Measurements from ENCODE around the gene PTBP2. TPM values are rescaled to one million over a fixed set of nuclear protein-coding genes. Genes with fewer than 3 reads are reported as not detected.

PTBP2 gene
- total and polyA plus RNA-seq, 2 donors (not counting 1 experiment from before 2014, with no cell fraction given) = 18.7 to 33.6 TPM

GRCh38 chr1:96747565-96747964 is 26.0 kb downstream of the PTBP2 start:
- DNase-seq (no peak), ATAC-seq (ENCODE audit: low read depth) (no peak)
- Histone ChIP-seq H4K20me1 (ENCODE audit: control insufficient read depth, insufficient read depth, low read length, poor library complexity, severe bottlenecking) (peaks cover 55% of the 10 kb centered on the region), H3K27ac (ENCODE audit: low read length in 2 of 2) (no peak overlapping the region), H3K9ac (ENCODE audit: low read length) (no peak overlapping the region), H3K79me2 (ENCODE audit: control insufficient read depth, insufficient read depth, low read length) (peaks cover 64% of the 10 kb centered on the region), H3K4me2 (replicated peaks; ENCODE audit: low read depth, low read length, poor library complexity, severe bottlenecking) (no peak overlapping the region), H3K4me3 (ENCODE audit: control extremely low read depth in 1 of 5, extremely low read depth in 1 of 5, insufficient read depth in 1 of 5, low read depth in 2 of 5, low read length in 4 of 5) (no peak overlapping the region), H3K36me3 (replicated peaks in 1 of 2; ENCODE audit: control extremely low read depth in 1 of 2, control insufficient read depth in 1 of 2, extremely low read depth in 1 of 2, insufficient read depth in 2 of 2, low read length in 1 of 2) (peaks cover 7 to 17% of the 10 kb centered on the region in 2 experiments), H3K9me3 (ENCODE audit: control extremely low read depth in 1 of 3, control insufficient read depth in 2 of 3, insufficient read depth in 1 of 3, low read length in 2 of 3) (no peaks in the 10 kb centered on the region), H3K4me1 (ENCODE audit: control insufficient read depth in 2 of 2, insufficient read depth in 2 of 2, low read length in 2 of 2) (peaks cover 0 to 6% of the 10 kb centered on the region in 2 donors), H2AFZ (ENCODE audit: insufficient read depth, low read depth, low read length, poor library complexity, severe bottlenecking) (no peak overlapping the region), H3K27me3 (replicated peaks in 1 of 4; ENCODE audit: control extremely low read depth in 1 of 4, control insufficient read depth in 3 of 4, insufficient read depth in 4 of 4, low read length in 3 of 4) (no peaks in the 10 kb centered on the region)
- CTCF ChIA-PET = no interaction called here
- POLR2A ChIA-PET = no interaction called here
- TF ChIP-seq EZH2 (IDR thresholded peaks at IDR 0.05; ENCODE audit: borderline replicate concordance, insufficient read depth, low read depth, low read length, poor library complexity, severe bottlenecking) (no peak), CTCF (IDR thresholded peaks at IDR 0.05) (no peak)
- H3K27me3 Mint-ChIP-seq = no peaks in the 10 kb centered on the region
- no peak overlapping the region for H3K27ac Mint-ChIP-seq
- no peak overlapping the region for H3K4me3 Mint-ChIP-seq
- no peaks in the 10 kb centered on the region for H3K9me3 Mint-ChIP-seq (ENCODE audit: insufficient read depth)
- intact Hi-C loops (cut with micrococcal nuclease) = no loop called here
- peaks cover 26% of the 10 kb centered on the region for H3K4me1 Mint-ChIP-seq
- no CpG with 5 or more reads among the region's 1 CpG for WGBS (ENCODE audit: insufficient coverage)

DNA sequence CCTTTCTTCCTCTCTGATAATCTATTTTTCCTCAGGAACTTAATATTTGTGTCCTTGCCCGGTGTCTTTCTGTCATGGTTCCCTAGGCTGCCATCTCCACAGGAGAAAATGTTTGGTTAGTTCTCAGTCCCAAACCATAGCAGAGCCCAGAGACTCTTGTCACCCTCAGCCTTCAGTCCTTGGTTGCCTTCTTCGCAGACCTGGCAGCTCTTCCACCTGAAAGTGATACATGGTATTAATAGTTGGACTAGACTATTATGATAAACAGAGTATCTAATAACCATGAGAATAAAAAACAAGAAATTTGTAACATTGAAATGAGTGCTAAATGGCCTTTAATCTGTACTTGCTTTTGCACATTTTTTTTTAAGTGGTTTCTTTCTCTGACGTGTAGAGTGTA is 26.5 kb downstream of the PTBP2 start:
- H3K4me3 Mint-ChIP-seq = no peak overlapping the region
- no peak overlapping the region for H3K27ac Mint-ChIP-seq
- H3K36me3 ChIP-seq (replicated peaks in 1 of 2; ENCODE audit: control extremely low read depth in 1 of 2, control insufficient read depth in 1 of 2, extremely low read depth in 1 of 2, insufficient read depth in 2 of 2, low read length in 1 of 2) = peaks cover 7 to 22% of the 10 kb centered on the region in 2 experiments
- CTCF ChIA-PET = no interaction called here
- no peak overlapping the region for H3K27ac ChIP-seq (ENCODE audit: low read length in 2 of 2)
- TF ChIP-seq EZH2 (IDR thresholded peaks at IDR 0.05; ENCODE audit: borderline replicate concordance, insufficient read depth, low read depth, low read length, poor library complexity, severe bottlenecking) (no peak), CTCF (IDR thresholded peaks at IDR 0.05) (no peak)
- H3K9me3 Mint-ChIP-seq (ENCODE audit: insufficient read depth) = no peaks in the 10 kb centered on the region
- 100% methylated on average over 1 of the region's 3 CpGs for WGBS (ENCODE audit: insufficient coverage)
- peaks cover 50% of the 10 kb centered on the region for H4K20me1 ChIP-seq (ENCODE audit: control insufficient read depth, insufficient read depth, low read length, poor library complexity, severe bottlenecking)
- H3K4me3 ChIP-seq (ENCODE audit: control extremely low read depth in 1 of 5, extremely low read depth in 1 of 5, insufficient read depth in 1 of 5, low read depth in 2 of 5, low read length in 4 of 5) = no peak overlapping the region
- H3K4me1 ChIP-seq (ENCODE audit: control insufficient read depth in 2 of 2, insufficient read depth in 2 of 2, low read length in 2 of 2) = peaks cover 0 to 6% of the 10 kb centered on the region in 2 donors
- no peak overlapping the region for H2AFZ ChIP-seq (ENCODE audit: insufficient read depth, low read depth, low read length, poor library complexity, severe bottlenecking)
- POLR2A ChIA-PET = no interaction called here
- intact Hi-C loops (cut with micrococcal nuclease) = no loop called here
- no peak for ATAC-seq (ENCODE audit: low read depth)
- no peak for DNase-seq
- H3K27me3 ChIP-seq (replicated peaks in 1 of 4; ENCODE audit: control extremely low read depth in 1 of 4, control insufficient read depth in 3 of 4, insufficient read depth in 4 of 4, low read length in 3 of 4) = no peaks in the 10 kb centered on the region
- H3K4me1 Mint-ChIP-seq = peaks cover 26% of the 10 kb centered on the region
- H3K27me3 Mint-ChIP-seq = no peaks in the 10 kb centered on the region
- H3K9me3 ChIP-seq (ENCODE audit: control extremely low read depth in 1 of 3, control insufficient read depth in 2 of 3, insufficient read depth in 1 of 3, low read length in 2 of 3) = no peaks in the 10 kb centered on the region
- no peak overlapping the region for H3K9ac ChIP-seq (ENCODE audit: low read length)
- no peak overlapping the region for H3K4me2 ChIP-seq (replicated peaks; ENCODE audit: low read depth, low read length, poor library complexity, severe bottlenecking)
- peaks cover 59% of the 10 kb centered on the region for H3K79me2 ChIP-seq (ENCODE audit: control insufficient read depth, insufficient read depth, low read length)

Measured in B cell (primary cell).